PC-9 (cell line): Measurements from ENCODE around the gene BRF1. TPM values are rescaled to one million over a fixed set of nuclear protein-coding genes. Genes with fewer than 3 reads are reported as not detected.

Experiments
- BruUV-seq: library from RNA; stranded (reverse); fragments of 400-500 nt; replicated peaks from 2 replicates; lab custom pipeline; 2021; lab: Mats Ljungman, UMichigan
- CTCF ChIA-PET: fragments of 300-600 bp; sonication (Branson Sonifier 250); formaldehyde crosslinking; loops from one replicate; lab custom pipeline; 2022; ENCODE audit warnings: antibody characterized with exemption; lab: Charles Lee
- POLR2A ChIA-PET: fragments of 300-600 bp; sonication (Branson Sonifier 250); formaldehyde crosslinking; loops from one replicate; lab custom pipeline; 2022; ENCODE audit warnings: antibody characterized with exemption; ENCODE audit not compliant: unreplicated experiment; lab: Charles Lee
- DNase-seq, 2 experiments: peaks; one replicate each; pipeline versions ENCODE4 v3.0.0 to v3.0.0-alpha.2; 2015 to 2022; ENCODE audit warnings: mixed read lengths in 1 of 2
- H2AFZ ChIP-seq: fragments of 200-600 bp; sonication (generic); 2 replicates; pipeline ENCODE4 v1.8.1; 2017; ENCODE audit warnings: antibody characterized with exemption
- H3F3A ChIP-seq: fragments of 200-600 bp; sonication (generic); 2 replicates; pipeline ENCODE4 v1.8.1; 2017; ENCODE audit warnings: antibody characterized with exemption, mild to moderate bottlenecking, low read depth; ENCODE audit not compliant: insufficient read depth
- H3K27ac ChIP-seq: fragments of 200-600 bp; sonication (generic); 2 replicates; pipeline ENCODE4 v1.6.1; 2016; ENCODE audit warnings: mixed run types
- H3K27me3 ChIP-seq: fragments of 200-600 bp; sonication (generic); 2 replicates; pipeline ENCODE4 v1.6.1; 2016; ENCODE audit warnings: low read depth, mixed run types; ENCODE audit not compliant: insufficient read depth
- H3K36me3 ChIP-seq: fragments of 200-600 bp; sonication (generic); 2 replicates; pipeline ENCODE4 v1.6.1; 2016; ENCODE audit warnings: low read depth, mixed run types
- H3K4me1 ChIP-seq: fragments of 200-600 bp; sonication (generic); replicated peaks from 2 replicates; pipeline ENCODE4 v1.6.1; 2016; ENCODE audit warnings: mixed run types; ENCODE audit not compliant: insufficient read depth
- H3K4me2 ChIP-seq: fragments of 200-600 bp; sonication (generic); 2 replicates; pipeline ENCODE4 v1.6.1; 2017; ENCODE audit warnings: mixed run types
- H3K4me3 ChIP-seq: fragments of 200-600 bp; sonication (generic); 2 replicates; pipeline ENCODE4 v1.6.1; 2016; ENCODE audit warnings: mixed run types
- H3K79me2 ChIP-seq: fragments of 200-600 bp; sonication (generic); 2 replicates; pipeline ENCODE4 v1.6.1; 2017; ENCODE audit warnings: low read depth, mixed run types
- H3K9me2 ChIP-seq: fragments of 200-600 bp; sonication (generic); 2 replicates; pipeline ENCODE4 v1.8.1; 2017; ENCODE audit warnings: mild to moderate bottlenecking; ENCODE audit not compliant: insufficient read depth
- H3K9me3 ChIP-seq: fragments of 200-600 bp; sonication (generic); 2 replicates; pipeline ENCODE4 v1.8.1; 2016; ENCODE audit warnings: low read depth; ENCODE audit not compliant: insufficient read depth
- H4K20me1 ChIP-seq: fragments of 200-600 bp; sonication (generic); 2 replicates; pipeline ENCODE4 v1.8.1; 2017; ENCODE audit not compliant: insufficient read depth
- EZH2 ChIP-seq: fragments of 200-600 bp; sonication (generic); IDR thresholded peaks from 2 replicates; pipeline ENCODE4 v1.8.0; 2017; ENCODE audit warnings: antibody characterized with exemption, low read depth
- intact Hi-C: fragments of 100-400 bp; cut with micrococcal nuclease; formaldehyde crosslinking; loops from one replicate; pipeline ENCODE4 v1.10.0; 2022; ENCODE audit not compliant: unreplicated experiment
- total RNA-seq: library from RNA; stranded (reverse); gene quantifications from 2 replicates; pipeline ENCODE4 v1.2.3, GENCODE V29; 2021
- TF ChIP-seq, protein P1 (sequence below): fragments of 200-600 bp; sonication (generic); conservative IDR thresholded peaks from 2 replicates; pipeline ENCODE4 v1.6.1; 2017; ENCODE audit warnings: mixed run types, antibody characterized with exemption, mild to moderate bottlenecking, moderate library complexity

BRF1 gene
- total RNA-seq, 1 experiment from 2014 or later = 24.8 TPM

DNA sequence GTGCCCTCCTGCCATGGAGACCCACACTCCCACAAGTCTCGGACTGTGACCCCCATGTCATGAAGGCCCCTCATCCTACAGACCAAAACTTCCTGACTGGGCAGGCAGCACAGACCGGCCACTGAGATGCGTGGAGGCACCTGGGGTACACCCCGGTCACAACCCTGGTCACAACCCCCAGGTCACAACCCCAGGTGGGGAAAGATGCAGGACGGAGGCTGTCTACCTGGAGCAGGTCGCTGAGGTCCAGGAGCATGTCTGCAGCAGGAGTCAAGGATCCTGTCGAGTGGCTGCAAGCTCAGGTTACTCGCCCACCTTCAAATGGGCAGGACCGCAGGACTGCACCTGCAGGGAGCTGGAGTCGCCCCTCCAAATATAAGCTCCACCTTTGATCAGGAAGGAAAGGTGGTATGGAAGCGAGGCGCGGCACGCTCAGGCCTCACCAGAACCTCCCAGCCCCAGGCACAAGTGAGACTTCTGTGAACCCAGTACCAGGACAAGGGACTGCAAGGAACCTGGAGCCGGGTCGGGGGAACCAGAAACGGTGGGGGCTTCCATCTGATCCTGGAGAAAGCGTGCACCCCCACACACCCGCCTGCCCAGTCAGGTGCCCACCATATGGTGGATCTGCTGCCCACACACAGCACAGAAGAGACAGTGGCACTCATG is 44.4 kb downstream of the BRF1 start:
- TF ChIP-seq EZH2 = no peak
- TF ChIP-seq, protein P1, sequence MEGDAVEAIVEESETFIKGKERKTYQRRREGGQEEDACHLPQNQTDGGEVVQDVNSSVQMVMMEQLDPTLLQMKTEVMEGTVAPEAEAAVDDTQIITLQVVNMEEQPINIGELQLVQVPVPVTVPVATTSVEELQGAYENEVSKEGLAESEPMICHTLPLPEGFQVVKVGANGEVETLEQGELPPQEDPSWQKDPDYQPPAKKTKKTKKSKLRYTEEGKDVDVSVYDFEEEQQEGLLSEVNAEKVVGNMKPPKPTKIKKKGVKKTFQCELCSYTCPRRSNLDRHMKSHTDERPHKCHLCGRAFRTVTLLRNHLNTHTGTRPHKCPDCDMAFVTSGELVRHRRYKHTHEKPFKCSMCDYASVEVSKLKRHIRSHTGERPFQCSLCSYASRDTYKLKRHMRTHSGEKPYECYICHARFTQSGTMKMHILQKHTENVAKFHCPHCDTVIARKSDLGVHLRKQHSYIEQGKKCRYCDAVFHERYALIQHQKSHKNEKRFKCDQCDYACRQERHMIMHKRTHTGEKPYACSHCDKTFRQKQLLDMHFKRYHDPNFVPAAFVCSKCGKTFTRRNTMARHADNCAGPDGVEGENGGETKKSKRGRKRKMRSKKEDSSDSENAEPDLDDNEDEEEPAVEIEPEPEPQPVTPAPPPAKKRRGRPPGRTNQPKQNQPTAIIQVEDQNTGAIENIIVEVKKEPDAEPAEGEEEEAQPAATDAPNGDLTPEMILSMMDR = no peak
- H3K36me3 ChIP-seq = no peaks in the 10 kb centered on the region
- CTCF ChIA-PET = no interaction called here
- POLR2A ChIA-PET = interaction anchor here (0.6 kb wide), 1 partner anchor 71 kb away, joined by 6 read pairs; no protein-coding TSS in a partner anchor
- no peaks in the 10 kb centered on the region for H3K9me3 ChIP-seq
- H3K4me3 ChIP-seq = no peak overlapping the region
- no peaks in the 10 kb centered on the region for H3K4me1 ChIP-seq
- no peaks in the 10 kb centered on the region for H3K9me2 ChIP-seq
- no peak overlapping the region for H3K4me2 ChIP-seq
- no peak overlapping the region for H2AFZ ChIP-seq
- no TSS peak for BruUV-seq
- no peak overlapping the region for H3K27ac ChIP-seq
- DNase-seq = no peak
- H3F3A ChIP-seq = peaks cover 10% of the 10 kb centered on the region; the same call in 1 of the 2 replicates
- intact Hi-C loops = no loop called here
- no peaks in the 10 kb centered on the region for H3K27me3 ChIP-seq
- H4K20me1 ChIP-seq = peaks cover 4% of the 10 kb centered on the region
- no peaks in the 10 kb centered on the region for H3K79me2 ChIP-seq

DNA sequence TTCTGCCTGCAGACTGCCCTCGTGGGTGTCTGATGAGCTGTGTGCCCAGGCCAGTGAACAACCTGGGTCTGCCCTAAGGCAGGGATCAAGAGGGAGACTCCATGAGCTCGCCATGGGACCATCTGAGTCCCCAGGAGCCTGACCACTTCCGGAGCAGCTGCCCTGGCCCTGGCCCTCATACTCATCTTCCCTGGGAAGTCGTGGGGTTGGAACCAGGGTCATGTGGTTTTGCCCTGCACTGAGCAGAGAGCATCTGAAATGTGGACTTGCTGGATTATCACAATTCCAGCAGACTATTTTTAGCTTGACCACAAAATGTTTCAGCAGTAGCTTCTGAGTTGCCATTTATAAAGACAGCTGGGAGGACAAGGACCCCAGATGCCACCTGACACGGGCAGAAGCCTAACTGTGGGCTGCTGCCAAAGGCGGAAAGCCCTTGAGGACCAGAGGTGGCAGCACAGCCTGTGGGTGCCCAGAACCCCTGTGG is 45.7 kb downstream of the BRF1 start:
- Histone ChIP-seq H2AFZ (no peak overlapping the region), H3F3A (peaks cover 10% of the 10 kb centered on the region; the same call in 1 of the 2 replicates), H3K79me2 (no peaks in the 10 kb centered on the region), H3K9me3 (no peaks in the 10 kb centered on the region), H3K4me2 (no peak overlapping the region), H3K27me3 (no peaks in the 10 kb centered on the region), H3K27ac (no peak overlapping the region), H3K36me3 (no peaks in the 10 kb centered on the region), H4K20me1 (peaks cover 4% of the 10 kb centered on the region), H3K4me3 (no peak overlapping the region), H3K9me2 (no peaks in the 10 kb centered on the region), H3K4me1 (no peaks in the 10 kb centered on the region)
- TF ChIP-seq, protein P1 = no peak
- TF ChIP-seq EZH2 = no peak
- CTCF ChIA-PET = no interaction called here
- intact Hi-C loops = no loop called here
- POLR2A ChIA-PET = no interaction called here
- BruUV-seq = no TSS peak
- DNase-seq = no peak

DNA sequence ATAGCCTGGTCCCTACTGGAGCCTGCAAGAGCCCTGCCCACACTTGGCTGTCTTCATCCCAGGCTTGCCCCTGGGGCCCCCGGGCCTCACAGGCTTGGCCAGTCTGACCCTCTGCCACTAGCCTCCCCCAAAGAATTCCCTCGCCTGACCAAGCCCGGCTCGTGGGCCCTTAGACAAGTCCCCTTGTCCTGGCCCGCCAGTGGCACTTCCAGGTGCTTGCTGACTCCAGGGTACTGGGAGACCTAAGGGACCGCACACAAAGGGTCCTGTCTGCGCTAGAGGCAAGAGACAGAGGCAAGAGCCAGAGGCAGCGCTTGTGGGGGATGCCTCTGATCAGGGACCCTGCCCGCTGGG is 47.5 kb downstream of the BRF1 start:
- Histone ChIP-seq H3K4me3 (no peak overlapping the region), H3K9me2 (no peaks in the 10 kb centered on the region), H3F3A (0 out of 2 replicates have a peak, but pooled peaks cover 4% of the 10 kb centered on the region), H3K79me2 (no peaks in the 10 kb centered on the region), H3K36me3 (no peaks in the 10 kb centered on the region), H4K20me1 (peaks cover 4% of the 10 kb centered on the region), H3K9me3 (no peaks in the 10 kb centered on the region), H3K27ac (no peak overlapping the region), H3K27me3 (no peaks in the 10 kb centered on the region), H2AFZ (no peak overlapping the region), H3K4me2 (no peak overlapping the region), H3K4me1 (no peaks in the 10 kb centered on the region; the same call in 1 of the 2 replicates)
- intact Hi-C loops = no loop called here
- POLR2A ChIA-PET = no interaction called here
- CTCF ChIA-PET = no interaction called here
- no peak for DNase-seq
- BruUV-seq = no TSS peak
- TF ChIP-seq EZH2 = no peak
- TF ChIP-seq, protein P1 = no peak
